ENCODE measurements around the gene POU3F2.

DNA sequence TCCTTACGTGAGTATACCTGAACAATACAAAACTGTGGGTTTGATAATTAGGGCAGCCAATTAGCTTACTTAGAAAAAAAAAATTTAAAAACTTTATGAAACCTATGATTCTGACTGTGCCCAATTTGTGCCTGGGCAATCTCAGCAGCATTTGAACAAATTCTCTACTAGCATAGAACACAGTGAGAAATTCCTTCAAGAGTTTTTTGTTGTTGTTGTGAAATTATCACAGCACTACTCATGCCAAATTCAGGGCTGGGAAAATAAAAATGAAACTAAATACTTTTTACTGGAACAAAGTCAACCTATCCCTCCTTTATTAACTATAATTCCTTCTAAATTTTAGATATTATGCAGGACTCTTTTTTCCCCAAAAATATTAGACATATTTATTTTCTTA is 42.9 kb downstream of the POU3F2 start:
- no peak for TF ChIP-seq CTCF (IDR thresholded peaks at IDR 0.05)
- no peak for TF ChIP-seq POLR2A (IDR thresholded peaks at IDR 0.05)
